HEK293T (cell line): ENCODE data around the gene ITPKC.

Experiments
- ARNT ChIP-seq: fragments of 450-650 bp; IDR thresholded peaks from 2 replicates; pipeline ENCODE4 v1.6.1; 2017; ENCODE audit warnings: mild to moderate bottlenecking
- FOXA1 ChIP-seq: fragments of 450-650 bp; IDR thresholded peaks from 2 replicates; pipeline ENCODE4 v1.6.1; 2016; ENCODE audit warnings: mild to moderate bottlenecking
- FOXK2 ChIP-seq: fragments of 450-650 bp; IDR thresholded peaks from 2 replicates; pipeline ENCODE4 v1.6.1; 2016; ENCODE audit warnings: mild to moderate bottlenecking
- NFRKB ChIP-seq: fragments of 450-650 bp; IDR thresholded peaks from 2 replicates; pipeline ENCODE4 v1.6.1; 2016; ENCODE audit warnings: mild to moderate bottlenecking, moderate library complexity
- SUZ12 ChIP-seq: fragments of 450-650 bp; IDR thresholded peaks from 2 replicates; pipeline ENCODE4 v1.6.1; 2016; ENCODE audit warnings: mild to moderate bottlenecking

- no peak for TF ChIP-seq NFRKB
- TF ChIP-seq ARNT = no peak
- no peak for TF ChIP-seq SUZ12
- no peak for TF ChIP-seq FOXK2
- TF ChIP-seq FOXA1 = no peak
Observed at GRCh38 chr19:40685016-40685526, 31.8 kb upstream of the ITPKC start.
